AG10803 (cell line): ENCODE data around the gene CER1.
A peak's percentile ranks its signal among the peaks of the same experiment; 100 is the strongest.

Experiments
- DNase-seq: peaks from one replicate; pipeline ENCODE4 v3.0.0; 2010; ENCODE audit warnings: low read depth
- H3K4me3 ChIP-seq: 2 replicates; pipeline ENCODE4 v1.5.1; 2011; ENCODE audit warnings: mild to moderate bottlenecking, low read length, control low read depth
- CTCF ChIP-seq: conservative IDR thresholded peaks from 2 replicates; pipeline ENCODE4 v1.5.1; 2011; ENCODE audit warnings: mild to moderate bottlenecking, low read length, control low read depth, inconsistent platforms

The CER1 gene

GRCh38 chr9:14719231-14719923 is 3.2 kb downstream of the CER1 start:
- no peak for DNase-seq
- H3K4me3 ChIP-seq: no peak overlapping the region
- TF ChIP-seq CTCF: no peak

GRCh38 chr9:14715102-14715501 is 7.4 kb downstream of the CER1 start:
- H3K4me3 ChIP-seq: no peak overlapping the region
- TF ChIP-seq CTCF: no peak
- no peak for DNase-seq

- no peak for DNase-seq
- H3K4me3 ChIP-seq: no peak overlapping the region
- no peak for TF ChIP-seq CTCF
Measured at GRCh38 chr9:14713187-14713767, 9.3 kb downstream of the CER1 start.

GRCh38 chr9:14710804-14711203 is 11.7 kb downstream of the CER1 start:
- DNase-seq: peak; percentile 40
- TF ChIP-seq CTCF: no peak
- no peak overlapping the region for H3K4me3 ChIP-seq

- H3K4me3 ChIP-seq: no peak overlapping the region
- no peak for TF ChIP-seq CTCF
- DNase-seq: no peak
Measured at GRCh38 chr9:14706530-14707140, 15.9 kb downstream of the CER1 start.

- DNase-seq: no peak
- H3K4me3 ChIP-seq: no peak overlapping the region
Measured at GRCh38 chr9:14705079-14705478, 17.5 kb downstream of the CER1 start.

More at GRCh38 chr9:14705079-14705478, 17.5 kb downstream of the CER1 start:
- no peak for TF ChIP-seq CTCF
